Brain microvascular endothelial cell (primary cell): Measurements from ENCODE around the gene CACFD1.

Experiments used
- DNase-seq: peaks from one replicate; pipeline ENCODE4 v3.0.0-alpha.2; 2020
- H3K27ac ChIP-seq: fragments of 250-450 bp; sonication (Bioruptor Pico); 2 replicates; pipeline ENCODE4 v1.5.1; 2020; ENCODE audit warnings: mild to moderate bottlenecking, moderate library complexity
- H3K27me3 ChIP-seq: fragments of 250-450 bp; sonication (Bioruptor Pico); replicated peaks from 2 replicates; pipeline ENCODE4 v1.5.1; 2020; ENCODE audit warnings: mild to moderate bottlenecking
- H3K36me3 ChIP-seq: fragments of 250-450 bp; sonication (Bioruptor Pico); replicated peaks from 2 replicates; pipeline ENCODE4 v1.5.1; 2020; ENCODE audit warnings: mild to moderate bottlenecking
- H3K4me3 ChIP-seq: 2 replicates; pipeline ENCODE4 v1.5.1; 2011; ENCODE audit warnings: low read depth, mild to moderate bottlenecking, control low read depth, low read length, moderate library complexity
- in situ Hi-C: cut with HindIII; loops from 2 replicates; pipeline ENCODE4 v1.10.0; 2017; ENCODE audit warnings: low sequenced_read_pairs, low pct_ligation_motif_present
- TF ChIP-seq, protein P1 (sequence below): IDR thresholded peaks from 2 replicates; pipeline ENCODE4 v1.5.1; 2011; ENCODE audit warnings: low read depth, mild to moderate bottlenecking, moderate library complexity, low read length, control low read depth, inconsistent platforms; ENCODE audit errors: missing control alignments

Gene CACFD1

GRCh38 chr9:133496861-133497842 lies 37.4 kb downstream of the CACFD1 start:
- Histone ChIP-seq H3K4me3 (no peak overlapping the region), H3K36me3 (no peaks in the 10 kb centered on the region), H3K27me3 (peaks cover 2% of the 10 kb centered on the region), H3K27ac (no peak overlapping the region)
- no peak for DNase-seq
- TF ChIP-seq, protein P1, sequence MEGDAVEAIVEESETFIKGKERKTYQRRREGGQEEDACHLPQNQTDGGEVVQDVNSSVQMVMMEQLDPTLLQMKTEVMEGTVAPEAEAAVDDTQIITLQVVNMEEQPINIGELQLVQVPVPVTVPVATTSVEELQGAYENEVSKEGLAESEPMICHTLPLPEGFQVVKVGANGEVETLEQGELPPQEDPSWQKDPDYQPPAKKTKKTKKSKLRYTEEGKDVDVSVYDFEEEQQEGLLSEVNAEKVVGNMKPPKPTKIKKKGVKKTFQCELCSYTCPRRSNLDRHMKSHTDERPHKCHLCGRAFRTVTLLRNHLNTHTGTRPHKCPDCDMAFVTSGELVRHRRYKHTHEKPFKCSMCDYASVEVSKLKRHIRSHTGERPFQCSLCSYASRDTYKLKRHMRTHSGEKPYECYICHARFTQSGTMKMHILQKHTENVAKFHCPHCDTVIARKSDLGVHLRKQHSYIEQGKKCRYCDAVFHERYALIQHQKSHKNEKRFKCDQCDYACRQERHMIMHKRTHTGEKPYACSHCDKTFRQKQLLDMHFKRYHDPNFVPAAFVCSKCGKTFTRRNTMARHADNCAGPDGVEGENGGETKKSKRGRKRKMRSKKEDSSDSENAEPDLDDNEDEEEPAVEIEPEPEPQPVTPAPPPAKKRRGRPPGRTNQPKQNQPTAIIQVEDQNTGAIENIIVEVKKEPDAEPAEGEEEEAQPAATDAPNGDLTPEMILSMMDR = no peak
- in situ Hi-C loops = no loop called here

DNA sequence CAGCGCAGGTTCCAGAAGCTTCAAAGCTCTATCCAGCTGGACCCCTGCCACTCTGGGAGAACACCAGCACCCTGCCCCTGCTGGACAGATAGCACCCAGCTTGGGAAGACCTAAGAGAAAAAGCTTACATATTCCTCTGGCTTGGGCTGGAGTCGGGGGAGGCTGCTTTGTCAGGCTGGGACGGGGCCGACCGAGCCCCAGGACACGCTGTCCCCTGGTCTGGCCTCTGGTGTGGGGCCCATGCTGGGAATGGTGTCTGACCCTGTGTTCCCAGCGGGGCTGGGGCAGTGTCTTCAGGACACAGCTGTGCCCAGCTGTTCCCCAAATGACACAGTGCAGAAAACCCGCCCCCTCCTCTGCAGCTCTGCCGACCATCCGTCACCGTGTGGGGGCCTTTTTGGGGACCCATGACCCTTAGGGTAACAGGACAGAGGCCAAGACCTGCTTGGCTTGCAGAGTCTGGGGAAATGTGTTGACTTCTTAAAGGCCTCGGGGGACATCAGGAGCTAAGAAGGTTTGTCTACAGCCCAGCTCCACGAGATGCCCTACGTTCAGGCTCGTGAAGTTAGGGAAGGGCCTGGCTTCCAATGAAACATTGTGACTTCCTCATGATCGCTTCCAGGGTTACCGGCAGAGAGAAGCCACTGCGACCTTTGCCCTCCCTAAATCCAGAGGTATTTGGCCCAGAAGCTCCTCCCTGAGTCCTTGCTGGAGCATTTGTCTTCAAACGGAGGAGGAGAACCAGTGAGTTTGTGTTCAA lies 39.5 kb downstream of the CACFD1 start:
- H3K27me3 ChIP-seq = peaks cover 2% of the 10 kb centered on the region
- in situ Hi-C loops = no loop called here
- DNase-seq = no peak
- H3K4me3 ChIP-seq = no peak overlapping the region
- TF ChIP-seq, protein P1 = no peak
- no peak overlapping the region for H3K27ac ChIP-seq
- H3K36me3 ChIP-seq = no peaks in the 10 kb centered on the region

GRCh38 chr9:133499892-133500270 lies 40.1 kb downstream of the CACFD1 start:
- Histone ChIP-seq H3K27me3 (peaks cover 2% of the 10 kb centered on the region), H3K27ac (no peak overlapping the region), H3K36me3 (no peaks in the 10 kb centered on the region), H3K4me3 (no peak overlapping the region)
- in situ Hi-C loops = no loop called here
- TF ChIP-seq, protein P1 = no peak
- DNase-seq = no peak

- H3K4me3 ChIP-seq = no peak overlapping the region
- no peaks in the 10 kb centered on the region for H3K27me3 ChIP-seq
- H3K36me3 ChIP-seq = no peaks in the 10 kb centered on the region
- DNase-seq = no peak
- H3K27ac ChIP-seq = no peak overlapping the region
- in situ Hi-C loops = no loop called here
- TF ChIP-seq, protein P1 = no peak
Measured at GRCh38 chr9:133502112-133502511, 42.3 kb downstream of the CACFD1 start.

GRCh38 chr9:133505186-133505830 lies 45.5 kb downstream of the CACFD1 start:
- in situ Hi-C loops = no loop called here
- Histone ChIP-seq H3K27ac (no peak overlapping the region), H3K27me3 (no peaks in the 10 kb centered on the region), H3K36me3 (no peaks in the 10 kb centered on the region), H3K4me3 (no peak overlapping the region)
- peak; percentile 20 for DNase-seq
- TF ChIP-seq, protein P1 = no peak
